Astrocyte (in vitro differentiated cells and primary cell): ENCODE data around the gene ARHGEF10L. TPM values are rescaled to one million over a fixed set of nuclear protein-coding genes. Genes with fewer than 3 reads are reported as not detected.
A peak's percentile ranks its signal among the peaks of the same experiment; 100 is the strongest.
"Not testable (repeated sequence)": the region's sequence is repeated elsewhere in the genome, so short reads cannot be mapped to it uniquely, and the experiment has no call there.

Experiments
- DNase-seq: peaks from one replicate; pipeline ENCODE4 v3.0.0-alpha.2; 2010; ENCODE audit warnings: low read depth
- FAIRE-seq: peaks from 2 replicates; lab custom pipeline; 2011; peaks lifted over from hg19 to GRCh38; lab: Jason Lieb, UNC
- H2AFZ ChIP-seq: 2 replicates; pipeline ENCODE4 v1.6.0; 2012; ENCODE audit warnings: low read depth, low read length, inconsistent platforms
- H3K27ac ChIP-seq: 2 replicates; pipeline ENCODE4 v1.5.1; 2011; ENCODE audit warnings: low read depth, low read length, inconsistent platforms
- H3K27me3 ChIP-seq: 2 replicates; pipeline ENCODE4 v1.6.0; 2011; ENCODE audit warnings: low read length, inconsistent platforms; ENCODE audit not compliant: insufficient read depth
- H3K36me3 ChIP-seq: 2 replicates; pipeline ENCODE4 v1.5.1; 2011; ENCODE audit warnings: low read length, inconsistent platforms; ENCODE audit not compliant: insufficient read depth
- H3K4me1 ChIP-seq: 2 replicates; pipeline ENCODE4 v1.5.1; 2011; ENCODE audit warnings: low read length, inconsistent platforms; ENCODE audit not compliant: insufficient read depth
- H3K4me2 ChIP-seq: 2 replicates; pipeline ENCODE4 v1.6.0; 2012; ENCODE audit warnings: low read length, inconsistent platforms
- H3K4me3 ChIP-seq: 2 replicates; pipeline ENCODE4 v1.5.1; 2011; ENCODE audit warnings: low read depth, mild to moderate bottlenecking, low read length, inconsistent platforms; ENCODE audit not compliant: insufficient read depth
- H3K79me2 ChIP-seq: 2 replicates; pipeline ENCODE4 v1.6.0; 2012; ENCODE audit warnings: mild to moderate bottlenecking, low read length, inconsistent platforms; ENCODE audit not compliant: insufficient read depth
- H3K9ac ChIP-seq: 2 replicates; pipeline ENCODE4 v1.6.0; 2012; ENCODE audit warnings: mild to moderate bottlenecking, low read length, inconsistent platforms
- H3K9me3 ChIP-seq: 2 replicates; pipeline ENCODE4 v1.5.1; 2012; ENCODE audit warnings: low read depth, mild to moderate bottlenecking, low read length, inconsistent platforms; ENCODE audit not compliant: insufficient read depth
- H4K20me1 ChIP-seq: 2 replicates; pipeline ENCODE4 v1.6.0; 2012; ENCODE audit warnings: low read length, inconsistent platforms; ENCODE audit not compliant: insufficient read depth
- H3K27ac Mint-ChIP-seq: one replicate; pipeline ENCODE4 v1.8.0; 2021; ENCODE audit warnings: mild to moderate bottlenecking, mixed read lengths; ENCODE audit not compliant: unreplicated experiment
- H3K27me3 Mint-ChIP-seq: one replicate; pipeline ENCODE4 v1.8.0; 2021; ENCODE audit warnings: low read depth, mixed read lengths; ENCODE audit not compliant: unreplicated experiment
- H3K36me3 Mint-ChIP-seq: one replicate; pipeline ENCODE4 v1.8.0; 2021; ENCODE audit warnings: low read depth, mixed read lengths; ENCODE audit not compliant: unreplicated experiment
- H3K4me1 Mint-ChIP-seq: one replicate; pipeline ENCODE4 v1.8.0; 2021; ENCODE audit warnings: low read depth, mixed read lengths; ENCODE audit not compliant: unreplicated experiment
- H3K4me3 Mint-ChIP-seq: one replicate; pipeline ENCODE4 v1.8.0; 2021; ENCODE audit warnings: mild to moderate bottlenecking, moderate library complexity, mixed read lengths; ENCODE audit not compliant: unreplicated experiment
- H3K9me3 Mint-ChIP-seq: one replicate; pipeline ENCODE4 v1.8.0; 2021; ENCODE audit warnings: mild to moderate bottlenecking, mixed read lengths; ENCODE audit not compliant: unreplicated experiment
- EZH2 ChIP-seq: IDR thresholded peaks from 2 replicates; pipeline ENCODE4 v1.6.1; 2012; ENCODE audit warnings: mild to moderate bottlenecking, low read length, inconsistent platforms; ENCODE audit not compliant: insufficient read depth
- total RNA-seq: library from RNA; stranded (reverse); gene quantifications from 2 replicates; pipeline ENCODE4 v1.2.1, GENCODE V29; 2021
- TF ChIP-seq, protein P1 (sequence below): IDR thresholded peaks from 2 replicates; pipeline ENCODE4 v1.5.1; 2011; ENCODE audit warnings: low read depth, mild to moderate bottlenecking, inconsistent platforms, low read length, moderate library complexity; ENCODE audit not compliant: insufficient read depth

The ARHGEF10L gene
- total RNA-seq, 1 donor from 2014 or later: 14.2 TPM

DNA sequence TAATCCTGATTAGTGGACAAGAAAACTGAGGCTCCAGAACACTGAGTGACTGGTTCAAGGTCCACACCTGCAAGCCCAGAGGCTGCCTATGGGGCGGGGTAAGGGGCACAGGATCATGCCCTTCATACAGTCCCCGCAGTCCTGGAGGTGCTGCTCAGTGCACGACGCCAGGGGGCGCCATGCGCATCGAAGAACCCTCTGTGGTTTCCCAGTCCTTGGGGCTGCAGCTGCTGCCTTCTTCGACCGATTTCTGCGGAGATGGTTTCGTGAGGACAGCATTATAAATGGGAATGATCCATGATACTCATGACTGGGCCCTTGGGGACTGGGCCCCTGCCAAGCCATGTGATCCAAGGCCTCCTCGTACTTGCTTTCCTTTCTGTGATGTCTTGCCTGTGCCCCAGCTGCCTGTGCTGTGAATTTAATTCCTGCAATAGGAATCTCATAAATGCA, 37.1 kb upstream of the ARHGEF10L start:
- DNase-seq (peak; percentile 64), FAIRE-seq (no peak)
- Mint-ChIP-seq H3K4me3 (no peak overlapping the region), H3K4me1 (no peaks in the 10 kb centered on the region), H3K27ac (no peak overlapping the region), H3K27me3 (peaks cover 5% of the 10 kb centered on the region), H3K9me3 (no peaks in the 10 kb centered on the region), H3K36me3 (no peaks in the 10 kb centered on the region)
- Histone ChIP-seq H3K4me1 (no peaks in the 10 kb centered on the region), H3K4me2 (peak overlapping the region; percentile 13), H3K27me3 (peaks cover 8% of the 10 kb centered on the region), H3K4me3 (no peak overlapping the region), H2AFZ (no peak overlapping the region), H3K9me3 (no peaks in the 10 kb centered on the region), H3K27ac (no peak overlapping the region), H3K79me2 (no peaks in the 10 kb centered on the region), H3K9ac (no peak overlapping the region), H3K36me3 (no peaks in the 10 kb centered on the region), H4K20me1 (no peaks in the 10 kb centered on the region)
- TF ChIP-seq, protein P1, sequence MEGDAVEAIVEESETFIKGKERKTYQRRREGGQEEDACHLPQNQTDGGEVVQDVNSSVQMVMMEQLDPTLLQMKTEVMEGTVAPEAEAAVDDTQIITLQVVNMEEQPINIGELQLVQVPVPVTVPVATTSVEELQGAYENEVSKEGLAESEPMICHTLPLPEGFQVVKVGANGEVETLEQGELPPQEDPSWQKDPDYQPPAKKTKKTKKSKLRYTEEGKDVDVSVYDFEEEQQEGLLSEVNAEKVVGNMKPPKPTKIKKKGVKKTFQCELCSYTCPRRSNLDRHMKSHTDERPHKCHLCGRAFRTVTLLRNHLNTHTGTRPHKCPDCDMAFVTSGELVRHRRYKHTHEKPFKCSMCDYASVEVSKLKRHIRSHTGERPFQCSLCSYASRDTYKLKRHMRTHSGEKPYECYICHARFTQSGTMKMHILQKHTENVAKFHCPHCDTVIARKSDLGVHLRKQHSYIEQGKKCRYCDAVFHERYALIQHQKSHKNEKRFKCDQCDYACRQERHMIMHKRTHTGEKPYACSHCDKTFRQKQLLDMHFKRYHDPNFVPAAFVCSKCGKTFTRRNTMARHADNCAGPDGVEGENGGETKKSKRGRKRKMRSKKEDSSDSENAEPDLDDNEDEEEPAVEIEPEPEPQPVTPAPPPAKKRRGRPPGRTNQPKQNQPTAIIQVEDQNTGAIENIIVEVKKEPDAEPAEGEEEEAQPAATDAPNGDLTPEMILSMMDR: peak; percentile 86
- no peak for TF ChIP-seq EZH2

GRCh38 chr1:17503146-17503545, 36.4 kb upstream of the ARHGEF10L start:
- no peak overlapping the region for H3K9ac ChIP-seq
- H3K27ac ChIP-seq: no peak overlapping the region
- Mint-ChIP-seq H3K36me3 (no peaks in the 10 kb centered on the region), H3K27me3 (peaks cover 3% of the 10 kb centered on the region), H3K9me3 (no peaks in the 10 kb centered on the region), H3K4me3 (no peak overlapping the region), H3K27ac (no peak overlapping the region), H3K4me1 (no peaks in the 10 kb centered on the region)
- no peaks in the 10 kb centered on the region for H3K36me3 ChIP-seq
- no peaks in the 10 kb centered on the region for H3K9me3 ChIP-seq
- no peaks in the 10 kb centered on the region for H3K4me1 ChIP-seq
- peaks cover 7% of the 10 kb centered on the region for H3K27me3 ChIP-seq
- TF ChIP-seq, protein P1: no peak
- no peak for TF ChIP-seq EZH2
- no peak overlapping the region for H3K4me2 ChIP-seq
- no peaks in the 10 kb centered on the region for H4K20me1 ChIP-seq
- no peak overlapping the region for H3K4me3 ChIP-seq
- FAIRE-seq (no peak), DNase-seq (no peak)
- H2AFZ ChIP-seq: no peak overlapping the region
- no peaks in the 10 kb centered on the region for H3K79me2 ChIP-seq

DNA sequence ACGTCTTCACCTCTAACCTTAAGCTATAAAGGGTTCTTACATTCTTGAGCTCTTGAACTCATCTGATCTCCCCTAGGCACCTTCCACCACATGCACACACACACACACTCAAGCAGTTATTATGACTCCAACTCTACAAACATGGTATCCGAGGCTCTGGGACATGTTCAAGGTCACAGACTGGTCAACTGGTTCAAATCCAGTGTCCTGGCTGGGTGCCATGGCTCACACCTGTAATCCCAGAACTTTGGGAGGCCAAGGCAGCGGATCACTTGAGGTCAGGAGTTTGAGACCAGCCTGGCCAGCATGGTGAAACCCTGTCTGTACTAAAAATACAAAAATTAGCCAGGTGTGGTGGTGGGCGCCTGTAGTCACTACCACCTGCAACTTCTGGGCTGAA, 32.3 kb upstream of the ARHGEF10L start:
- FAIRE-seq, H3K9ac ChIP-seq, H3K9me3 Mint-ChIP-seq, H3K27ac Mint-ChIP-seq, H3K4me3 Mint-ChIP-seq, H3K4me1 ChIP-seq, H3K4me3 ChIP-seq, H3K9me3 ChIP-seq, H2AFZ ChIP-seq, H3K79me2 ChIP-seq, H3K36me3 Mint-ChIP-seq, DNase-seq, H3K4me2 ChIP-seq, H3K36me3 ChIP-seq, H4K20me1 ChIP-seq, H3K4me1 Mint-ChIP-seq, H3K27me3 ChIP-seq, H3K27ac ChIP-seq: not testable (repeated sequence)
- H3K27me3 Mint-ChIP-seq: peaks cover 13% of the 10 kb centered on the region
